Endothelial cell of umbilical vein (primary cell): Measurements from ENCODE around the gene AIMP1. TPM values are rescaled to one million over a fixed set of nuclear protein-coding genes. Genes with fewer than 3 reads are reported as not detected.

Experiments used
- BruUV-seq: library from RNA; stranded (reverse); fragments of 400-500 nt; replicated peaks from 2 replicates; lab custom pipeline; 2021; lab: Mats Ljungman, UMichigan
- CTCF ChIA-PET: fragments of 300-600, 350-600 bp; sonication (Branson Sonifier 250); formaldehyde crosslinking; loops from one replicate; lab custom pipeline; 2021; ENCODE audit warnings: antibody characterized with exemption, inconsistent platforms; lab: Charles Lee
- POLR2A ChIA-PET: fragments of 300-600, 350-600 bp; sonication (Branson Sonifier 250); formaldehyde crosslinking; loops from one replicate; lab custom pipeline; 2021; ENCODE audit warnings: antibody characterized with exemption, inconsistent platforms; lab: Charles Lee
- DNase-seq: peaks from one replicate; pipeline ENCODE4 v3.0.0-alpha.2; 2011; ENCODE audit warnings: low read depth, low spot score
- FAIRE-seq: peaks from 2 replicates; lab custom pipeline; 2011; peaks lifted over from hg19 to GRCh38; lab: Jason Lieb, UNC
- H2AFZ ChIP-seq: 2 replicates; pipeline ENCODE4 v1.6.0; 2012; ENCODE audit warnings: low read depth, low read length, control low read depth, inconsistent platforms
- H3K27ac ChIP-seq: 2 replicates; pipeline ENCODE4 v1.5.1; 2011; ENCODE audit warnings: low read depth, mild to moderate bottlenecking, control low read depth, low read length, moderate library complexity; ENCODE audit not compliant: insufficient read depth
- H3K27me3 ChIP-seq, 2 experiments: 2 replicates each; pipeline versions ENCODE4 v1.6.0 to v1.6.1; 2011; ENCODE audit warnings: low read length in 2 of 2, mixed read lengths in 1 of 2; ENCODE audit not compliant: control insufficient read depth in 2 of 2, insufficient read depth in 2 of 2
- H3K36me3 ChIP-seq, 2 experiments: 2 replicates in 1 of 2; 3 replicates in 1 of 2; pipeline ENCODE4 v1.5.1; 2011; ENCODE audit warnings: low read length in 2 of 2, mild to moderate bottlenecking in 1 of 2, moderate library complexity in 1 of 2; ENCODE audit not compliant: control insufficient read depth in 2 of 2, insufficient read depth in 2 of 2; ENCODE audit errors: extremely low read depth in 1 of 2
- H3K4me1 ChIP-seq: 3 replicates; pipeline ENCODE4 v1.5.1; 2011; ENCODE audit warnings: mild to moderate bottlenecking, low read length; ENCODE audit not compliant: control insufficient read depth, insufficient read depth; ENCODE audit errors: extremely low read depth
- H3K4me2 ChIP-seq: 2 replicates; pipeline ENCODE4 v1.6.1; 2011; ENCODE audit warnings: low read length, control low read depth, mixed read lengths; ENCODE audit not compliant: insufficient read depth
- H3K4me3 ChIP-seq, 3 experiments: fragments of 200-600 bp in 1 of 3; sonication (generic), shearing (Covaris generic) in 1 of 3; replicated peaks in 1 of 3; 2 replicates each; pipeline ENCODE4 v1.5.1; 2011 to 2016; ENCODE audit warnings: control low read depth in 3 of 3, low read length in 3 of 3, mild to moderate bottlenecking in 2 of 3, inconsistent platforms in 1 of 3, low read depth in 1 of 3, moderate library complexity in 1 of 3; ENCODE audit not compliant: insufficient read depth in 1 of 3
- H3K79me2 ChIP-seq: 2 replicates; pipeline ENCODE4 v1.6.0; 2012; ENCODE audit warnings: low read length, inconsistent platforms; ENCODE audit not compliant: control insufficient read depth, insufficient read depth
- H3K9ac ChIP-seq: replicated peaks from 2 replicates; pipeline ENCODE3; 2011; ENCODE audit warnings: low read length, control low read depth; ENCODE audit not compliant: insufficient read depth; ENCODE audit errors: extremely low read depth
- H3K9me1 ChIP-seq: replicated peaks from 3 replicates; pipeline ENCODE4 v1.6.0; 2011; ENCODE audit warnings: mild to moderate bottlenecking, low read length; ENCODE audit not compliant: control insufficient read depth, insufficient read depth; ENCODE audit errors: extremely low read depth
- H3K9me3 ChIP-seq: replicated peaks from 2 replicates; pipeline ENCODE4 v1.5.1; 2012; ENCODE audit warnings: low read length, inconsistent platforms; ENCODE audit not compliant: control insufficient read depth, insufficient read depth
- H4K20me1 ChIP-seq: replicated peaks from 2 replicates; pipeline ENCODE3; 2011; ENCODE audit warnings: mild to moderate bottlenecking, low read length; ENCODE audit not compliant: control insufficient read depth, insufficient read depth; ENCODE audit errors: extremely low read depth
- EZH2 ChIP-seq: IDR thresholded peaks from 2 replicates; pipeline ENCODE4 v1.6.1; 2012; ENCODE audit warnings: borderline replicate concordance, low read depth, mild to moderate bottlenecking, moderate library complexity, low read length, inconsistent platforms; ENCODE audit not compliant: severe bottlenecking
- FOS ChIP-seq: IDR thresholded peaks from 2 replicates; pipeline ENCODE4 v1.6.1; 2011; ENCODE audit warnings: mild to moderate bottlenecking, low read length, moderate library complexity, borderline replicate concordance; ENCODE audit not compliant: insufficient read depth
- GATA2 ChIP-seq: IDR thresholded peaks from 2 replicates; pipeline ENCODE4 v1.7.0; 2011; ENCODE audit warnings: low read depth, mild to moderate bottlenecking, moderate library complexity, mixed read lengths, low read length; ENCODE audit not compliant: insufficient read length, insufficient read depth
- JUN ChIP-seq: IDR thresholded peaks from 2 replicates; pipeline ENCODE4 v1.6.1; 2011; ENCODE audit warnings: borderline replicate concordance, low read depth; ENCODE audit not compliant: insufficient read length, insufficient read depth
- MAX ChIP-seq: IDR thresholded peaks from 2 replicates; pipeline ENCODE4 v1.6.1; 2011; ENCODE audit not compliant: insufficient read depth, insufficient read length
- MYC ChIP-seq: IDR thresholded peaks from one replicate; pipeline ENCODE4 v1.6.1; 2011; ENCODE audit warnings: mild to moderate bottlenecking, low read depth, low read length
- POLR2A ChIP-seq: IDR thresholded peaks from 2 replicates; pipeline ENCODE4 v1.6.1; 2012; ENCODE audit warnings: low read depth, mild to moderate bottlenecking, control low read depth, low read length
- POLR2AphosphoS5 ChIP-seq: IDR thresholded peaks from 2 replicates; pipeline ENCODE4 v1.6.1; 2012; ENCODE audit warnings: low read depth, mild to moderate bottlenecking, control low read depth, low read length, moderate library complexity; ENCODE audit not compliant: insufficient read depth
- dilution Hi-C: fragments of 300-500 bp; cut with MboI; formaldehyde crosslinking; loops from one replicate; pipeline ENCODE4 v1.15.0; 2019; ENCODE audit warnings: low sequenced_read_pairs; ENCODE audit not compliant: extremely low pct_ligation_motif_present
- intact Hi-C: fragments of 100-400 bp; cut with micrococcal nuclease; formaldehyde crosslinking; loops from one replicate; pipeline ENCODE4 v1.10.0; 2022
- polyA plus RNA-seq, 4 experiments: library from polyadenylated mRNA; depleted of rRNA in 3 of 4; stranded (reverse) in 3 of 4; unstranded in 1 of 4; fragments of >200 nt; gene quantifications; 2 replicates each; pipeline versions ENCODE4 v1.2.1 to v1.2.3, GENCODE V29; 2011 to 2012; ENCODE audit warnings: missing spikeins in 1 of 4
- total RNA-seq: library from RNA; stranded (reverse); gene quantifications from 2 replicates; pipeline ENCODE4 v1.2.3, GENCODE V29; 2021
- TF ChIP-seq, protein P1 (sequence below), 2 donors: IDR thresholded peaks; 1 replicate in 1 of 2; 2 replicates in 1 of 2; pipeline ENCODE4 v1.5.1; 2011; ENCODE audit warnings: low read length in 2 of 2, mild to moderate bottlenecking in 2 of 2, moderate library complexity in 2 of 2, control low read depth in 1 of 2, inconsistent platforms in 1 of 2, low read depth in 1 of 2; ENCODE audit not compliant: insufficient read depth in 1 of 2; ENCODE audit errors: extremely low read depth in 1 of 2

AIMP1 gene
- total and polyA plus RNA-seq, 2 donors (not counting 3 experiments of a cell fraction or from before 2014, with no cell fraction given), result 6.4 to 42.4 TPM

DNA sequence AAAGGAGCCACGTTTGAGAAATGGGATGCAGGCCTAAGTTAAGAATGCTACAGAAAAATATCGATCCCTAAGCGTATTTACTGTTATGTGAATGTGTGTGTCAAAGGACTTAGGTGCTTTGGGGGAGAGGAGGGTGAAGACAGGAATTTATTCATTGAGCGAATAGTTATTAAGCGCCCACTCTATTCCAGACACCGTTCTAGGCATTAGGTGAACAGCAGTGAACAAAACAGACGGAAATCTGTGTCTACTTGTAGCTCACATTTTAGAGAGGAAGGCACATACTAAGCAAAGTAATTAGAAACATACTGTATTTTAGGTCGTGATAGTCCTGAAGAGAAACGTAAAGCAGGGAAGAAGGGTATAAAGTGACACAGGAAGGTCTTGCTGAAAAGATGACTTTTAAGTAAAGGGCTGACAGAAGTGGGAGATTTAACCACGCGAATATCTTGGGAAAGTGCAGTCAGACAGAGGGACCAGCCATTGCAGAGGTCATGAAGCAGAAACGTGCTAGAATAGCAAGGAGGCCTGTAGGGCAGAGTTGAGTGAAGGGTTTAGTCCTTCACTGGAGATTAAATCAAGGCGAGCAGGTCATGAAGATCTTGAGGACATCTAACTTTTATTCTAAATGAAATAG lies 541 bp downstream of the AIMP1 start:
- DNase-seq, result no peak
- Histone ChIP-seq H3K4me1 (peaks cover 20% of the 10 kb centered on the region), H3K36me3 (no peaks in the 10 kb centered on the region), H3K9ac (peak overlapping the region; percentile 93), H2AFZ (peak overlapping the region; percentile 58), H3K9me1 (no peaks in the 10 kb centered on the region), H3K4me2 (peak overlapping the region; percentile 98), H4K20me1 (no peaks in the 10 kb centered on the region), H3K9me3 (no peaks in the 10 kb centered on the region), H3K4me3 (peak overlapping the region; percentile 49 to 96 (median 83)), H3K79me2 (peaks cover 54% of the 10 kb centered on the region), H3K27me3 (no peaks in the 10 kb centered on the region), H3K27ac (peak overlapping the region; percentile 92)
- intact Hi-C loops, result loop anchor here (1.0 to 5.0 kb wide), 6 partner anchors 30 to 610 kb away; partner anchors contain the start of genes GSTCD and INTS12
- POLR2A ChIA-PET, result no interaction called here
- dilution Hi-C loops, result no loop called here
- TF ChIP-seq MYC, result no peak
- TF ChIP-seq, protein P1, sequence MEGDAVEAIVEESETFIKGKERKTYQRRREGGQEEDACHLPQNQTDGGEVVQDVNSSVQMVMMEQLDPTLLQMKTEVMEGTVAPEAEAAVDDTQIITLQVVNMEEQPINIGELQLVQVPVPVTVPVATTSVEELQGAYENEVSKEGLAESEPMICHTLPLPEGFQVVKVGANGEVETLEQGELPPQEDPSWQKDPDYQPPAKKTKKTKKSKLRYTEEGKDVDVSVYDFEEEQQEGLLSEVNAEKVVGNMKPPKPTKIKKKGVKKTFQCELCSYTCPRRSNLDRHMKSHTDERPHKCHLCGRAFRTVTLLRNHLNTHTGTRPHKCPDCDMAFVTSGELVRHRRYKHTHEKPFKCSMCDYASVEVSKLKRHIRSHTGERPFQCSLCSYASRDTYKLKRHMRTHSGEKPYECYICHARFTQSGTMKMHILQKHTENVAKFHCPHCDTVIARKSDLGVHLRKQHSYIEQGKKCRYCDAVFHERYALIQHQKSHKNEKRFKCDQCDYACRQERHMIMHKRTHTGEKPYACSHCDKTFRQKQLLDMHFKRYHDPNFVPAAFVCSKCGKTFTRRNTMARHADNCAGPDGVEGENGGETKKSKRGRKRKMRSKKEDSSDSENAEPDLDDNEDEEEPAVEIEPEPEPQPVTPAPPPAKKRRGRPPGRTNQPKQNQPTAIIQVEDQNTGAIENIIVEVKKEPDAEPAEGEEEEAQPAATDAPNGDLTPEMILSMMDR (IDR thresholded peaks at IDR 0.05; ENCODE audit: extremely low read depth in 1 of 2, insufficient read depth in 1 of 2, low read depth in 1 of 2, low read length in 2 of 2), result no peak
- TF ChIP-seq GATA2, result no peak
- no peak for TF ChIP-seq MAX
- TF ChIP-seq EZH2, result no peak
- no peak for TF ChIP-seq JUN
- no peak for TF ChIP-seq FOS
- TF ChIP-seq POLR2AphosphoS5, result no peak
- TF ChIP-seq POLR2A, result no peak
- FAIRE-seq, result no peak
- TSS peak; percentile 85 for BruUV-seq
- CTCF ChIA-PET, result interaction anchor here (2.6 kb wide), 1 partner anchor 50 kb away, joined by 14 read pairs; no protein-coding TSS in a partner anchor
